Endothelial cell of umbilical vein (primary cell): ENCODE data around the gene ACER3. TPM values are rescaled to one million over a fixed set of nuclear protein-coding genes. Genes with fewer than 3 reads are reported as not detected.

Source experiments
- BruUV-seq: library from RNA; stranded (reverse); fragments of 400-500 nt; replicated peaks from 2 replicates; lab custom pipeline; 2021; lab: Mats Ljungman, UMichigan
- CTCF ChIA-PET: fragments of 300-600, 350-600 bp; sonication (Branson Sonifier 250); formaldehyde crosslinking; loops from one replicate; lab custom pipeline; 2021; ENCODE audit warnings: antibody characterized with exemption, inconsistent platforms; lab: Charles Lee
- POLR2A ChIA-PET: fragments of 300-600, 350-600 bp; sonication (Branson Sonifier 250); formaldehyde crosslinking; loops from one replicate; lab custom pipeline; 2021; ENCODE audit warnings: antibody characterized with exemption, inconsistent platforms; lab: Charles Lee
- DNase-seq: peaks from one replicate; pipeline ENCODE4 v3.0.0-alpha.2; 2011; ENCODE audit warnings: low read depth, low spot score
- FAIRE-seq: peaks from 2 replicates; lab custom pipeline; 2011; peaks lifted over from hg19 to GRCh38; lab: Jason Lieb, UNC
- H2AFZ ChIP-seq: 2 replicates; pipeline ENCODE4 v1.6.0; 2012; ENCODE audit warnings: low read depth, low read length, control low read depth, inconsistent platforms
- H3K27ac ChIP-seq: 2 replicates; pipeline ENCODE4 v1.5.1; 2011; ENCODE audit warnings: low read depth, mild to moderate bottlenecking, control low read depth, low read length, moderate library complexity; ENCODE audit not compliant: insufficient read depth
- H3K27me3 ChIP-seq, 2 experiments: 2 replicates each; pipeline versions ENCODE4 v1.6.0 to v1.6.1; 2011; ENCODE audit warnings: low read length in 2 of 2, mixed read lengths in 1 of 2; ENCODE audit not compliant: control insufficient read depth in 2 of 2, insufficient read depth in 2 of 2
- H3K36me3 ChIP-seq, 2 experiments: 2 replicates in 1 of 2; 3 replicates in 1 of 2; pipeline ENCODE4 v1.5.1; 2011; ENCODE audit warnings: low read length in 2 of 2, mild to moderate bottlenecking in 1 of 2, moderate library complexity in 1 of 2; ENCODE audit not compliant: control insufficient read depth in 2 of 2, insufficient read depth in 2 of 2; ENCODE audit errors: extremely low read depth in 1 of 2
- H3K4me1 ChIP-seq: 3 replicates; pipeline ENCODE4 v1.5.1; 2011; ENCODE audit warnings: mild to moderate bottlenecking, low read length; ENCODE audit not compliant: control insufficient read depth, insufficient read depth; ENCODE audit errors: extremely low read depth
- H3K4me2 ChIP-seq: 2 replicates; pipeline ENCODE4 v1.6.1; 2011; ENCODE audit warnings: low read length, control low read depth, mixed read lengths; ENCODE audit not compliant: insufficient read depth
- H3K4me3 ChIP-seq, 3 experiments: fragments of 200-600 bp in 1 of 3; sonication (generic), shearing (Covaris generic) in 1 of 3; replicated peaks in 1 of 3; 2 replicates each; pipeline ENCODE4 v1.5.1; 2011 to 2016; ENCODE audit warnings: control low read depth in 3 of 3, low read length in 3 of 3, mild to moderate bottlenecking in 2 of 3, inconsistent platforms in 1 of 3, low read depth in 1 of 3, moderate library complexity in 1 of 3; ENCODE audit not compliant: insufficient read depth in 1 of 3
- H3K79me2 ChIP-seq: 2 replicates; pipeline ENCODE4 v1.6.0; 2012; ENCODE audit warnings: low read length, inconsistent platforms; ENCODE audit not compliant: control insufficient read depth, insufficient read depth
- H3K9ac ChIP-seq: replicated peaks from 2 replicates; pipeline ENCODE3; 2011; ENCODE audit warnings: low read length, control low read depth; ENCODE audit not compliant: insufficient read depth; ENCODE audit errors: extremely low read depth
- H3K9me1 ChIP-seq: replicated peaks from 3 replicates; pipeline ENCODE4 v1.6.0; 2011; ENCODE audit warnings: mild to moderate bottlenecking, low read length; ENCODE audit not compliant: control insufficient read depth, insufficient read depth; ENCODE audit errors: extremely low read depth
- H3K9me3 ChIP-seq: replicated peaks from 2 replicates; pipeline ENCODE4 v1.5.1; 2012; ENCODE audit warnings: low read length, inconsistent platforms; ENCODE audit not compliant: control insufficient read depth, insufficient read depth
- H4K20me1 ChIP-seq: replicated peaks from 2 replicates; pipeline ENCODE3; 2011; ENCODE audit warnings: mild to moderate bottlenecking, low read length; ENCODE audit not compliant: control insufficient read depth, insufficient read depth; ENCODE audit errors: extremely low read depth
- CTCF ChIP-seq, 2 donors: IDR thresholded peaks; 1 replicate in 1 of 2; 2 replicates in 1 of 2; pipeline ENCODE4 v1.5.1; 2011; ENCODE audit warnings: low read length in 2 of 2, mild to moderate bottlenecking in 2 of 2, moderate library complexity in 2 of 2, control low read depth in 1 of 2, inconsistent platforms in 1 of 2, low read depth in 1 of 2; ENCODE audit not compliant: insufficient read depth in 1 of 2; ENCODE audit errors: extremely low read depth in 1 of 2
- EZH2 ChIP-seq: IDR thresholded peaks from 2 replicates; pipeline ENCODE4 v1.6.1; 2012; ENCODE audit warnings: borderline replicate concordance, low read depth, mild to moderate bottlenecking, moderate library complexity, low read length, inconsistent platforms; ENCODE audit not compliant: severe bottlenecking
- FOS ChIP-seq: IDR thresholded peaks from 2 replicates; pipeline ENCODE4 v1.6.1; 2011; ENCODE audit warnings: mild to moderate bottlenecking, low read length, moderate library complexity, borderline replicate concordance; ENCODE audit not compliant: insufficient read depth
- GATA2 ChIP-seq: IDR thresholded peaks from 2 replicates; pipeline ENCODE4 v1.7.0; 2011; ENCODE audit warnings: low read depth, mild to moderate bottlenecking, moderate library complexity, mixed read lengths, low read length; ENCODE audit not compliant: insufficient read length, insufficient read depth
- JUN ChIP-seq: IDR thresholded peaks from 2 replicates; pipeline ENCODE4 v1.6.1; 2011; ENCODE audit warnings: borderline replicate concordance, low read depth; ENCODE audit not compliant: insufficient read length, insufficient read depth
- MAX ChIP-seq: IDR thresholded peaks from 2 replicates; pipeline ENCODE4 v1.6.1; 2011; ENCODE audit not compliant: insufficient read depth, insufficient read length
- MYC ChIP-seq: IDR thresholded peaks from one replicate; pipeline ENCODE4 v1.6.1; 2011; ENCODE audit warnings: mild to moderate bottlenecking, low read depth, low read length
- POLR2A ChIP-seq: IDR thresholded peaks from 2 replicates; pipeline ENCODE4 v1.6.1; 2012; ENCODE audit warnings: low read depth, mild to moderate bottlenecking, control low read depth, low read length
- POLR2AphosphoS5 ChIP-seq: IDR thresholded peaks from 2 replicates; pipeline ENCODE4 v1.6.1; 2012; ENCODE audit warnings: low read depth, mild to moderate bottlenecking, control low read depth, low read length, moderate library complexity; ENCODE audit not compliant: insufficient read depth
- dilution Hi-C: fragments of 300-500 bp; cut with MboI; formaldehyde crosslinking; loops from one replicate; pipeline ENCODE4 v1.15.0; 2019; ENCODE audit warnings: low sequenced_read_pairs; ENCODE audit not compliant: extremely low pct_ligation_motif_present
- intact Hi-C: fragments of 100-400 bp; cut with micrococcal nuclease; formaldehyde crosslinking; loops from one replicate; pipeline ENCODE4 v1.10.0; 2022
- polyA plus RNA-seq, 4 experiments: library from polyadenylated mRNA; depleted of rRNA in 3 of 4; stranded (reverse) in 3 of 4; unstranded in 1 of 4; fragments of >200 nt; gene quantifications; 2 replicates each; pipeline versions ENCODE4 v1.2.1 to v1.2.3, GENCODE V29; 2011 to 2012; ENCODE audit warnings: missing spikeins in 1 of 4
- total RNA-seq: library from RNA; stranded (reverse); gene quantifications from 2 replicates; pipeline ENCODE4 v1.2.3, GENCODE V29; 2021

ACER3 gene
- total and polyA plus RNA-seq, 2 donors (not counting 3 experiments of a cell fraction or from before 2014, with no cell fraction given) = 9.9 to 31.6 TPM

GRCh38 chr11:77040889-77041288 is 180.2 kb downstream of the ACER3 start:
- CTCF ChIA-PET = interaction anchor here (0.8 to 5.3 kb wide), 6 partner anchors 19 to 319 kb away, joined by 3 to 62 read pairs (median 4); no protein-coding TSS in a partner anchor
- FAIRE-seq (no peak), DNase-seq (no peak)
- Histone ChIP-seq H3K79me2 (no peaks in the 10 kb centered on the region), H3K27me3 (peaks cover 6 to 19% of the 10 kb centered on the region in 2 experiments), H3K4me3 (no peak overlapping the region), H3K4me1 (peaks cover 2% of the 10 kb centered on the region), H4K20me1 (no peaks in the 10 kb centered on the region), H3K9ac (no peak overlapping the region), H3K9me1 (no peaks in the 10 kb centered on the region), H3K27ac (no peak overlapping the region), H2AFZ (no peak overlapping the region), H3K4me2 (no peak overlapping the region), H3K36me3 (no peaks in the 10 kb centered on the region), H3K9me3 (no peaks in the 10 kb centered on the region)
- no TSS peak for BruUV-seq
- POLR2A ChIA-PET = no interaction called here
- TF ChIP-seq MAX (no peak), JUN (no peak), FOS (no peak), GATA2 (no peak), MYC (no peak), EZH2 (no peak), CTCF (IDR thresholded peaks at IDR 0.05; ENCODE audit: extremely low read depth in 1 of 2, insufficient read depth in 1 of 2, low read depth in 1 of 2, low read length in 2 of 2) (no peak), POLR2A (no peak), POLR2AphosphoS5 (no peak)
- dilution Hi-C loops = no loop called here
- intact Hi-C loops = no loop called here
